Activated T-cell treated with anti-CD3 and anti-CD28 coated beads for 24 hours (primary cell): ENCODE measurements around the gene KIFAP3.
"Not testable (repeated sequence)": the region's sequence is repeated elsewhere in the genome, so short reads cannot be mapped to it uniquely, and the experiment has no call there.

ENCODE experiments used
- DNase-seq: peaks from one replicate; pipeline ENCODE4 v3.0.0-alpha.2; 2020; ENCODE audit warnings: low read depth

The KIFAP3 gene

DNA sequence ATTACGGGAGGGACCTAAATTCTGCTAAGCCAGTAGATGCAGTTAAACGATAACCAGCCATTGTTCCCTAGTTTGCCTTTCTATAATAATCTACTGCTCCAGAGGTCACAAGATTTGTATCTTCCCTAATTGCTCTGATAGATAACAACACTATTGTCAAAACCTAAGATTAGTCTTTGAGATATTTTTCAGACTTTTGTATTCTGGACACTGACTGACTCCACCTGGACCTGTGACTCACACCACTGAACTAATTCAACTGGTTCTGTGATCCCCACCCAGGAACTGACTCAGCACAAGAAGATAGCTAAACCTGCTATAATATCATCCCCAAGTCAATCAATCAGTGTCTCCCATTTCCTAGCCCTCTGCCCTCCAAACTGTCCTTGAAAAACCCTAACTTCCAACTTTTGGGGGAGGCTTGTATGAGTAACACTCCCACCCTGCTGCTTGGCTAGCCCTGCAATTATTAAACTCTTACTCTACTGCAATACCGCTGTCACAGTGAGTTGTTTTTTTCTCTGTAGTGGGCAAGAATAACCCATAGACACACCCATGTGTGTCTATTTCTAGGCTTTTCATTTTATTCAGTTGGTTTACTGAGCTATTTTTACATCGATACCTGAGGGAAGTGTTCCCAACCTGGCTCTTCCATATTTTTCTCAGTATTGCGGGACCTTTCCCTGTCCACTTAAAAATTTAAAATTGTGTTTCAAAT lies 11.2 kb downstream of the KIFAP3 start:
- DNase-seq, result no peak

DNA sequence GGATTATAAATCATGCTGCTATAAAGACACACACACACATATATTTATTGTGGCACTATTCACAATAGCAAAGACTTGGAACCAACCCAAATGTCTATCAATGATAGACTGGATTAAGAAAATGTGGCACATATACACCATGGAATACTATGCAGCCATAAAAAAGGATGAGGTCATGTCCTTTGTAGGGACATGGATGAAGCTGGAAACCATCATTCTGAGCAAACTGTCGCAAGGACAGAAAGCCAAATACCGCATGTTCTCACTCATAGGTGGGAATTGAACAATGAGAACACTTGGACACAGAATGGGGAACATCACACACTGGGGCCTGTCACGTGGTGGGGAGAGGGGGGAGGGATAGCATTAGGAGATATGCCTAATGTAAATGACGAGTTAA lies 12.8 kb downstream of the KIFAP3 start:
- DNase-seq, result not testable (repeated sequence)

DNA sequence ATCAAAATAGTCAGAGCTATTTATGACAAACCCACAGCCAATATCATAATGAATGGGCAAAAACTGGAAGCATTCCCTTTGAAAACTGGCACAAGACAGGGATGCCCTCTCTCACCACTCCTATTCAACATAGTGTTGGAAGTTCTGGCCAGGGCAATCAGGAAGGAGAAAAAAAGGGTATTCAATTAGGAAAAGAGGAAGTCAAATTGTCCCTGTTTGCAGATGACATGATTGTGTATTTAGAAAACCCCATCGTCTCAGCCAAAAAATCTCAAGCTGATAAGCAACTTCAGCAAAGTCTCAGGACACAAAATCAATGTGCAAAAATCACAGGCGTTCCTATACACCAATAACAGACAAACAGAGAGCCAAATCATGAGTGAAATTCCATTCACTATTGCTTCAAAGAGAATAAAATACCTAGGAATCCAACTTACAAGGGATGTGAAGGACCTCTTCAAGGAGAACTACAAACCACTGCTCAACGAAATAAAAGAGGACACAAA lies 14.4 kb downstream of the KIFAP3 start:
- not testable (repeated sequence) for DNase-seq

DNA sequence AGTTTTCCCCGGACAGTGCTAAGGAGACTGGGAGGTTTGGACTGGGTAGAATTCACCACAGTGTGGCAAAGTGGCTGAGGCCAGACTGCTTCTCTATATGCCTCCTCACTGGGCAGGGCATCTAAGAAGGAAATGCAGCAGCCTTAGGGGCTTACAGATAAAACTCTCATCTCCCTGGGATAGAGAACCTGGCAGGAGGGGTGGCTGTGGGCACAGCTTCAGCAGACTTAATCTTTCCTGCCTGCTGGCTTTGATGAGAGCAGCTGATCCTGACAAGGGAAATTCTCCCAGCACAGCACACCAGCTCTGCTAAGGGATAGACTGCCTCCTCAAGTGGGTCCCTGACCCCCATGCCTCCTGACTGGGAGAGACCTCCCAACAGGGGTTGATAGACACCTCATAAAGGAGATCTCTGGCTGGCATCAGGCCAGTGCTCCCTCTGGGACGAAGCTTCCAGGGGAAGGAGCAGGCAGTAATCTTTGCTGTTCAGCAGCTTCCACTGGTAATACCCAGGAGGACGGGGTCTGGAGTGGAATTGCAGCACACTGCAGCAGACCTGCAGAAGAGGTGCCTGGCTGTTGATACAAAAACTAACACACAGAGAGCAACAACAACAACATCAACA lies 25.2 kb downstream of the KIFAP3 start:
- no peak for DNase-seq

DNA sequence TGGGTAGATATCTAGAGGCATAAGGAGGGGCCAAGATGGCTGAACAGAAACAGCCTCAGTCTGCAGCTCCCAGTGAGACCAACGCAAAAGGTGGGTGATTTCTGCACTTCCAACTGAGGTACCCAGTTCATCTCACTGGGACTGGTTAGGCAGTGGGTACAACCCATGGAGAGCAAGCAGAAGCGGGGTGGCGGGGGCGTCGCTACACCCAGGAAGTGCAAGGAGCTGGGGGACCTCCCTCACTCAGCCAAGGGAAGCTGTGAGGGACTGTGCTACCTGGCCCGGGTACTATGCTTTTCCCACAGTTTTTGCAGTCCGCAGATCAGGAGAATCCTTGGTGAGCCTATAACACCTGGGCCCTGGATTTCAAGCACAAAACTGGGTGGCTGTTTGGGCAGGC lies 26.0 kb downstream of the KIFAP3 start:
- DNase-seq, result no peak

DNA sequence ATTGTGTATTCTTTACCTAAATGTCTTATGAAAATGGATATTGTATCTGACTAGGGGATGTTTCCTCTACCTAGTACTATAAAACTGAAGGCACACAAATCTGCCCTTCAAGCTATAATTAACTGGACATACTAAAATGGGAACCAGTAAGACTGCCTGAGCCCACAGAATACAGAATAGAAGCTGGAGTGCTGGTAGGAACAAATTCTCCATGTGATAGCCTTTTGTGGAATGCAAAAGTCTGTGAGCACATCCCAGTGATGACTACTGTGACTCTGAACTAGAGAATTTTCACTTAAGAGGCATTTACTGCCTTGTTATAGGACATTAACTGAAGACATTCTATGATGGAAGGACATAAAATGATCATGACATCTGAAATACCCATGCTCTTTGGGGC lies 30.3 kb downstream of the KIFAP3 start:
- no peak for DNase-seq

DNA sequence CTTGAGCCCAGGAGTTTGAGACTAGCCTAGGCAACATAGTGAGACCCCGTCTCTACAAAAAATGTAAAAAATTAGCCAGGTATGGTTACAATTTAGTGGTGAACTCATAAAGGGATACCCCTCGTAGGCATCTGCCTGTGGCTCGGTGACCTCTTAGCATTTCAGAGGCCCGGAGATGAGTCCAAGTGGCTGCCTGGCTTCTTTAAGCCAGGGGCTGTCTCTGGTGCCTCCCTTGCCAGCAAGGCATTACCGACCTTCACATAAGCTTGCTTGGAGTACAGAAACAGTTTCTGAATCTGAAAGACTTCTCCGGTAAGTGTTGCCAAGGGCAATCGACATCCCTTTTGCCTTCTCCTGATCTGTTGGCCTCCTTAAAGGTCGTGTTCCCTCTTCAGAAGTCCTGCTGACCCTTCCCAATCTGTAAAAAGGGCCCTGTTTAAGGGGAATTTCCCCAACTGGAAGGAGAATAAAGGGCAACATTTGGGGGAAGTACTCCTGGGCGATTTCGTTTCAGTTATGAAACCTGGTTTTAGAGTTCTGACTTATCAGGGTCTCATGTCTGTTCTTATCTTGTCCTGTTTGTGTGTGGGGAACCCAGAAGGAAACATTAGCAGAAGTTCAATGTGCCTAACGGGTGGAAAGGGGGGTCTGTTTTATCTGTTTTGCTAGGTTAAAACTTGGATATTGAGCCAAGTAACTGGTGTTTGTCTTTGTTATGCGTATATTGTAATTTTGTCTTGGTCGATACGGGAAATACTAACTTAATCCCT lies 32.9 kb downstream of the KIFAP3 start:
- no peak for DNase-seq

DNA sequence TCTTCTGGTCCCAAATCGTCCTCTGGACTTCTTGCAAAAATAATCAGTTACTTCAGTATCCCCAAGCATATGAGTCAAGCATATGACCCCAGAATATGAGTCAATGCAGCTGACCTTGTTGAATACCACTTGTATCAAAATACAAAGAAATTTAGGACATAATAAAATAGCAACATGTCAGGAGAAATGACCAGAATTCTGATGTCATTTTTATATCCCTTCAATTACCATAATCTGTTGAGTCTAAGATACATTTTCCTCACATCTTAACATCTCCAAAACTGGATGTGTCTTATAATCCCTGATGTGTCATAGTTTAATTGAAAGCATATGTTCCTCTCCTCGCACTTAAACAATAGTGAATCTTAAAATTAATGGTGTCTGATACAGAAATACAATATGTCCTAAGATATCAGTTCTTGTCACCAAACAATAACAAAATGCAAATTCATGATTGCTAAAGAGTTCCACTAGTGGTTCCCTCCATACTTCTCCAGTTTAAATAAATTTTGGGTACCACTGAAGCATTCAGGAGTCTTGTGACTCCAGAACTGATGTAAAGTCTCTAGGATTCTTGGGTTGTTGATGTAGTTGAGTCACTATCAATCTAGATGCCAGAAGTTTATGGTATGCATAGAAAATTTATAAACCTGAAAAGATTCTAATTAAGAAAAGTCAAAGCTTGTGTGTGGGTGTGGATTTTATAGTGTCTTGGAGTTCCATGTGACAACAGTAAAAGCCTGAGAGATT lies 41.8 kb downstream of the KIFAP3 start:
- no peak for DNase-seq

DNA sequence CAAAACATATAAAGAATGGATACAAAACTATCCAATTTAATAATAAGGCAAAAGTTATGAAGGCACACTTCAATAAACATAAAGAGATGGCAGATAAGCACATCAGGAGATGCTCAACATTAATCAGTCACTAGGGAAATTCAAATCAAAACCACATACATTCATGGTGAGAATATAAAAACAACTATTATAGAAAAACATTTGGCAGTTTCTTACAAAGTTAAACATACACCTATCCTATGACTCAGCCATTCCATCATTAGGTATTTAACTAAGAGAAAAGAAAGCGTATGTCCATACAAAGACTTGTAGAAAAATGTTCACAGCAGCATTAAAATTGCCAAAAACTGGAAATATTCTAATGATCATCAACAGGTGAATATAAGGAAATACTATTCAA lies 44.3 kb downstream of the KIFAP3 start:
- no peak for DNase-seq

DNA sequence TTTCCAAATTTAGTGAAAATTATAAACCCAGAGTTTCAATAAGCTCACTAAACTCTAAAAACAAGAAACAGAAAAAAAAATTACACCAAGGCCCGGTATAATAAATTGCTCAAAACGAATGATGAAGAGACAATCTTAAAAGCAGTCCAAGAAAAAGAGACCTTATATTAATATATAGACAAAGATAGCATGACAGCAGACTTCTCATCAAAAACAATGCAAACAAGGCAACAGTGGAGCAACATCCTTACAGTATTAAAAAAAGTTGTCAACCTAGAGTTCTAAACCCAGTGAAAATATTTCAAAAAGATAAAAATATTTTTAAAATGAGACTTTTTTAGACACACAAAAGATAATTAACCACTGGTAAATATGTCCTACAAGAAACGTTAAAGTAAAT lies 46.7 kb downstream of the KIFAP3 start:
- no peak for DNase-seq

DNA sequence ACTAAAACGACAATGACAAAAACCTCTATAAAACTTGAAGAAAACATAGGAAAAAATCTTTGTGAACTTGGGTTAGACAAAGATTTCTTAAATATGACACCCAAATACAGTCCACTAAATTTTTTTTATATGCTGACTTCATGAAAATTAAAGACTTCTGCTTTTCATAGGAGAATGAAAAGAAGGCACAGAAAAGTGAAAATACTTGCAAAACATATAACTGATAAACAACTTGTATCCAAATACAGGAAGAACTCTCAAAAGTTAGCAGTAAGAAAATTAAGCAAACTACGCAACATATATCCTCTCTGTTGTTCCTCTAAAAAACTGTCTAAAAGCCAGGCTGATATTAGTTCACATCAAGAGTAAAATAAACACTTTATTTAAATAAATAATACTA lies 53.6 kb downstream of the KIFAP3 start:
- DNase-seq, result no peak

DNA sequence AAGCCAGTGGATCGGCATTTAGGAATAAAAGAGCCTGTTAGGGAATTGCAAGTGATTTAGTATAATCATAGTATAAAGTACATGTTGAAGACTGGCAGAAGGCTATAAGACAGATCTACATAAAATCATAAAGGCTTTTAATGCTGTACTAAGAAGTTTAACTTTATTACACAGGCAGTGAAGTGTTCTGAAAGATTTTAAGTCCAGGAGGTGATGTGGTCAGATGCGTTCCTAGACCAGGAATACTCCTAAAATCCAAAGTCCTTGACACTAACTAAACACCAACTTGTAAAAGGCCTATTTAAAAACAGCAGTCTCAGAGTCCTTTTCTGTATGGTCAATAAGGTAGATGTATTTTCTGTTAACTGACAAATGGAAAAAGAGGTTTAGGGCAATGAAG lies 57.0 kb downstream of the KIFAP3 start:
- DNase-seq, result no peak

DNA sequence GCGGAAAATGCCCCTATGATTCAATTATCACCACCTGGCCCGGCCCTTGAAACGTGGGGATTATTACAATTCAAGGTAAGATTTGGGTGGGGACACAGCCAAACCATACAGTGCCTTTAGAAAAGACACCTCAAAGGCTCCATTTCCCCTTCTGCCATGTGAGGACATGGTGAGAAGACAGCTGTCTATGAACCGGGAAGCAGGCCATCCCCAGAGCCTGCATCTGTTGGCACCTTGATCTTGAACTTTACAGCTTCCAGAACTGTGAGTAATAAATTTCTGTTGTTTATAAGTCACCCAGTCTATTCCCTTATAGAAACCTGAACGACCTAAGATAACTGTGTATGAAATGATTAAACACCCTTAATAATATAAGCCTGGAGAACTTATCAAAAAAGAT lies 61.6 kb downstream of the KIFAP3 start:
- DNase-seq, result no peak

DNA sequence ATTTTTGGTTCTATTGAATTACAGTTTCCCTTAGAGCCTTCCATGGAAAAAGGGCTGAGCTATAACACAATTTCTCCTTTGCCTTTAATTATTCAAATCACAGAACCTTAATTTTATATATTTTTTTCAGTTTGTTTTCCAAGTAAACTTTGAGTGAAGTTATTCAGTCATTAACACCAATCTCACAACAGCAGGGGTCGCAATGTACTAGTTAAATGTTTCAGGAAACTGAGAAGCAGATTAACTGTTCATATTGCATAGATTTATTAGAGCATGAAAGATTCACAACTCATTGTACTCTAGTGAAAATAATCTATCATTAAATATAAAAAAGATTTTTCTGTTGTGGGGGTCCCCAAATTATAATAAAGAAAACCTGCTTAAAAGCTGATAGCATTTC lies 64.1 kb downstream of the KIFAP3 start:
- DNase-seq, result no peak

DNA sequence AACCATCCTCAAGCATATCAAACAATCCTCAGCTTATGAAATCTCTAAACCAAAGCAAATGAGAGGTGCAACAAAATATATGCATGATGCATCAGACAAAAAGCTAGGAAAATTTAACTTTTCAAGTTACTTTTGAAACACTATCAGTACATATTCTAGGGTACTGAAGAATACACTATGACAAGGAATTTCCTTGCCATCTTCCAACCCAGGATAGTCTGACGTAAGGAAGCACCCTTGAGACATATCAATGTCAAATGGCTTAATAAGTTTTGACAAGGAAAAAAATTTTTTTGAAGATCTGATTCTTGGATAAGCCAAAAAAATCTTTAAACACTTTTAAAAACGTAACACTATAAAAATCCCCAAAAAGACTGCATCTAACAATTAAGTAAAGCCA lies 64.9 kb downstream of the KIFAP3 start:
- no peak for DNase-seq

DNA sequence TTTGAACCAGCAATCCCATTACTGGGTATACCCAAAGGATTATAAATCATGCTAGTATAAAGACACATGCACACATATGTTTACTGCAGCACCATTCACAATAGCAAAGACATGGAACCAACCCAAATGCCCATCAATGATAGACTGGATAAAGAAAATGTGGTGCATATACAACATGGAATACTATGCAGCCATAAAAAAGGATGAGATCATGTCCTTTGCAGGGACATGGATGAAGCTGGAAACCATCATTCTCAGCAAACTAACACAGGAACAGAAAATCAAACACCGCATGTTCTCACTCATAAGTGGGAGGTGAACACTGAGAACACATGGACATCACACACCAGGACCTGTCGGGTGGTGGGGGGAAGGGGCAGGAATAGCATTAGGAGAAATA lies 65.8 kb downstream of the KIFAP3 start:
- DNase-seq, result not testable (repeated sequence)

DNA sequence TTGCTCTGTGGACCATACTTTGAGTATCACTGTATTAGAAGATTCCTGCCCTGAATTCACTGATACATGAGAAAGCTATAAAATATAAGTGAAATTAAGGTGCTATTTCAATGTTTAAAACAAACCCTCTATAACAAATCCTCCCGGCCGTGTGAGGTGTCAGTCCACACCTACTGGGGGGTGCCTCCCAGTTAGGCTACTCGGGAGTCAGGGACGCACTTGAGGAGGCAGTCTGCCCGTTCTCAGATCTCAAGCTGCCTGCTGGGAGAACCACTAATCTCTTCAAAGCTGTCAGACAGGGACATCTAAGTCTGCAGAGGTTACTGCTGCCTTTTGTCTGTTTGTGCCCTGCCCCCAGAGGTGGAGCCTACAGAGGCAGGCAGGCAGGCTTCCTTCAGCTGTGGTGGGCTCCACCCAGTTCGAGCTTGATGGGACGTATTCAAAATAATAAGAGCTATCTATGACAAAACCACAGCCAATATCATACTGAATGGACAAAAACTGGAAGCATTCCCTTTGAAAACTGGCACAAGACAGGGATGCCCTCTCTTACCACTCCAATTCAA lies 71.1 kb downstream of the KIFAP3 start:
- not testable (repeated sequence) for DNase-seq

DNA sequence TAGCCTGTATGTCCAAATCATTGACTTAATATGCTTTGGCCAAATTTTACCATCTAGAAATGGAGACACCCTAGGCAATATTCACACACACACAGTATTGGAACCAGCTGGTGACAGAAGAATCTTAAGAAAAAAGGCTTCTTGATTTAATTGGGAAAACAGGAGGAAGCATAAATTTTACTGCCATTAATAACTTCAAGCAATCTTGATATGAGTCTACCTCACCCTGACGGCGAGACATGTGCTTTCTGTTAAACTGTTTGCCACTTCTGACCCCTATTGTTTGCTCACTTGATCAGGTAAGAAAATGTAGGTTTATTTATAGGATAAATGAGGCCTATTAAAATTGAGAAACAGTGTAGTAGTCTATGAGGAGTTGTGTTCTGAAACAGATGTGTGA lies 73.2 kb downstream of the KIFAP3 start:
- no peak for DNase-seq

DNA sequence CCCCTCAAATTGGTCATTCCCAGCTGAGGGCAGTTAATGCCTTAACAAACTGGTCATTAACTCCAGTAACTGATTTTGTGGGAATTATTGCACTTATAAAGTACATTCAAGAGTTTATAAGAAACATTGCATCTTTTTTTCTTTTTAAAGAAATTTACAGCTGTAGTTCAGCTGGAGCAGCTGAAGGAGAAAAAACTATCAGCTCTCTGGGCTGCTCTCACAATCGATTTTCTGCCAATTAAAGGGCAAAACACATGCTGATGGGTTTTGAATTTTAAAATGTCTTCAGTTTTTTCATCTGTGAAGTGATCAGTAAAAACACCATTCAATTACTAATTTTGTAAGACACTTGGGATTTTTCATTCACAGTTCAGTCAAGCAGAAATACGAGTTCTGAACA lies 74.7 kb downstream of the KIFAP3 start:
- no peak for DNase-seq

DNA sequence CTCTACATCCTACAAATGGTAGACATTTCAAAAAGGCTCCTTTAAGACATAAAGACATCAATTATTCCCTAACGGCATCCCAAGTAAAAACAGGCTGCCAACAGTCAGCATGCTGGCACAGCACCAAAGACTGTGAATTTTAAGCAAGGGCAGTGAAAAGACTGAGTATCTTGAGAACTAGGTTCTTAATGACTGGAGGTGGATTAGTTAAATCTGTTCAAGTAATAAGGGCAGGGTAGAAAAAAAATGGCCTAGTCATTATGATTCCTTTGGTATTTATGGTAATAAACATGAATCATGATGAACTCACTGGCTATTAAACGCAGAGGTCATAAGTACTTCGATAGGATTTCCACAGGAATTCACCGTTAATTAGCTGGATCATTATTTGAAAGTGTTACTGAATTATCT lies 75.2 kb downstream of the KIFAP3 start:
- DNase-seq, result no peak

DNA sequence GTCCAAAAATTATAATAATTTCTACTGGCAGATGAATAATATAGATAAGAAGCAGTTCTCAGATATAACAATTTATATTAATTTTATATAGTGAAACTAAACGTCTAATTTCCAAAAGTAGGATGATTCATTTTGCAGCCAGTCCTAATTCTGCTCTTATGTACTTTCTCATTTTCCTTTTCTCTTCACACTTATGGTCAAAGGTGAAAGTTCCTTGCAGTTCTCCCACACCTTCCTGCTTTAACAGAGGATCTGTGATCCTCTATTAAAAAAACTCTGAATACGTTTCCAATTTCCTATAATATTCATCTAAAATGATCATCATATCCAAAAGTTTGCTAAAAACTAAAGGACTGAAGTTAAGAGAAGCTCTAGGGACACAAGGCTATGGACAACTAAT lies 78.5 kb downstream of the KIFAP3 start:
- DNase-seq, result no peak

DNA sequence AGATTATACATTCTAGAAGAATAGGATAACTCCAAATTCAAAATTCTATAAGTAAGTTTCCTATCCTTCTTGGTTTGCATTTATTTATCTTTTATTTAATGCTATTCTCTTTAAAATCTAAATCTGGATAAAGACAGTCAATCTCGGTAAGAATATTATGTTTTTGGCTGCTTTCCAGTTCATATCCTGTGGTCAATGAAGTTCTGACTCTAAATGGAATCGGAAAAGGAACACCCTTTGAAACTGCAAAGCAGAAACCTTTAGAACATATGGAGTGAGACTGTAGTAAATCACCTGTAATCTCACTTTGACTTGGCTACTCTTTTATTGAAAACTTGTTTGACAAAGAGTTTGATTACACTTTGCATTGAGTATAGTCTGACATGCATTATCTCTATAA lies 85.2 kb downstream of the KIFAP3 start:
- no peak for DNase-seq
